Uterus (tissue), 4 donors: Measurements from ENCODE around the gene SCGB3A2. TPM values are rescaled to one million over a fixed set of nuclear protein-coding genes. Genes with fewer than 3 reads are reported as not detected.

ENCODE experiments used
- DNase-seq, 2 donors: peaks; one replicate each; pipeline ENCODE4 v3.0.0-alpha.2; 2019 to 2020
- H3K27ac ChIP-seq, 2 donors: fragments of 200-600 bp; sonication (generic); 1 replicate in 1 of 2; 2 replicates in 1 of 2; pipeline ENCODE4 v1.5.1; 2016 to 2018
- H3K27me3 ChIP-seq, 2 donors: fragments of 200-600 bp; sonication (generic); one replicate each; pipeline ENCODE4 v1.5.1; 2018 to 2019; ENCODE audit warnings: control low read depth in 1 of 2
- H3K36me3 ChIP-seq, 2 donors: fragments of 200-600 bp; sonication (generic); one replicate each; pipeline ENCODE4 v1.5.1; 2019; ENCODE audit warnings: control low read depth in 1 of 2
- H3K4me1 ChIP-seq, 2 donors: fragments of 200-600 bp; sonication (generic); one replicate each; pipeline ENCODE4 v1.5.1; 2018 to 2019; ENCODE audit warnings: control low read depth in 1 of 2
- H3K4me3 ChIP-seq, 2 donors: fragments of 200-600 bp; sonication (generic); 1 replicate in 1 of 2; 2 replicates in 1 of 2; pipeline ENCODE4 v1.5.1; 2018 to 2019; ENCODE audit warnings: mild to moderate bottlenecking in 1 of 2
- H3K9me3 ChIP-seq, 2 donors: fragments of 200-600 bp; sonication (generic); one replicate each; pipeline ENCODE4 v1.5.1; 2019; ENCODE audit warnings: control low read depth in 1 of 2
- POLR2A ChIP-seq, 2 donors: fragments of 450-650 bp; IDR thresholded peaks; one replicate each; pipeline ENCODE4 v1.6.1; 2016; ENCODE audit warnings: antibody characterized with exemption in 2 of 2, mild to moderate bottlenecking in 1 of 2, moderate library complexity in 1 of 2
- intact Hi-C: fragments of 100-400 bp; cut with DNase I; formaldehyde crosslinking; loops from one replicate; pipeline ENCODE4 v1.15.1; 2023; ENCODE audit warnings: low total_unique reads
- total RNA-seq, 4 donors: library from RNA; depleted of rRNA in 3 of 4; stranded (reverse); fragments of >200 nt in 3 of 4; gene quantifications; one replicate each; pipeline versions ENCODE4 v1.1.0 to v1.2.4, GENCODE V29; 2014 to 2023
- TF ChIP-seq, protein P1 (sequence below), 4 experiments: fragments of 200-600 bp in 2 of 4; fragments of 450-650 bp in 2 of 4; sonication (generic) in 2 of 4; IDR thresholded peaks; one replicate each; pipeline ENCODE4 v1.5.1; 2016 to 2019; ENCODE audit warnings: antibody characterized with exemption in 4 of 4, mild to moderate bottlenecking in 2 of 4, moderate library complexity in 1 of 4
- donor health status: DM: yes; HTN: yes; CAD: no.

Gene SCGB3A2
- total RNA-seq, 4 donors from 2014 or later = not detected

DNA sequence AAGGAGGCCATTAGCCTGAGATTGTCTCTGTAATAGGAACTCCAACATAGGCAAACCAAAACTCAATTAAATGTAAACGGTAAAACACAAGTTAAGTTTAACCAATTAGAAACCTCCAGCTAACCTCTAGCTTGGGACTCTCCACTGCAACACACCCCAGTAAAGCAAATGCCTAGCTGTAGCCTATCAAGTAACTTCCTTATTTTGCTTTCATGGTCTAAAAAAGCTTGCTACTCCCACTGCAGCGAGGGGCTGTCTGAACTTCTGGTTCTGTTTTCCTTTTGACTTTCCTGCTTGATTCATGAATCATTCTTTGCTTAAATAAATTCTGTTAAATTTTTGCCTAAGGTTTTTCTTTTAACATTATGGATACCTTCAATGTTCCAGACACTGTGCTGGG, 52.3 kb downstream of the SCGB3A2 start:
- no peak for DNase-seq
- no peak for TF ChIP-seq POLR2A (IDR thresholded peaks at IDR 0.05)
- TF ChIP-seq, protein P1, sequence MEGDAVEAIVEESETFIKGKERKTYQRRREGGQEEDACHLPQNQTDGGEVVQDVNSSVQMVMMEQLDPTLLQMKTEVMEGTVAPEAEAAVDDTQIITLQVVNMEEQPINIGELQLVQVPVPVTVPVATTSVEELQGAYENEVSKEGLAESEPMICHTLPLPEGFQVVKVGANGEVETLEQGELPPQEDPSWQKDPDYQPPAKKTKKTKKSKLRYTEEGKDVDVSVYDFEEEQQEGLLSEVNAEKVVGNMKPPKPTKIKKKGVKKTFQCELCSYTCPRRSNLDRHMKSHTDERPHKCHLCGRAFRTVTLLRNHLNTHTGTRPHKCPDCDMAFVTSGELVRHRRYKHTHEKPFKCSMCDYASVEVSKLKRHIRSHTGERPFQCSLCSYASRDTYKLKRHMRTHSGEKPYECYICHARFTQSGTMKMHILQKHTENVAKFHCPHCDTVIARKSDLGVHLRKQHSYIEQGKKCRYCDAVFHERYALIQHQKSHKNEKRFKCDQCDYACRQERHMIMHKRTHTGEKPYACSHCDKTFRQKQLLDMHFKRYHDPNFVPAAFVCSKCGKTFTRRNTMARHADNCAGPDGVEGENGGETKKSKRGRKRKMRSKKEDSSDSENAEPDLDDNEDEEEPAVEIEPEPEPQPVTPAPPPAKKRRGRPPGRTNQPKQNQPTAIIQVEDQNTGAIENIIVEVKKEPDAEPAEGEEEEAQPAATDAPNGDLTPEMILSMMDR (IDR thresholded peaks at IDR 0.05) = no peak
- no peak overlapping the region for H3K27ac ChIP-seq
- intact Hi-C loops = no loop called here
- H3K4me1 ChIP-seq = no peaks in the 10 kb centered on the region
- no peak overlapping the region for H3K4me3 ChIP-seq
- H3K9me3 ChIP-seq = no peaks in the 10 kb centered on the region
- no peaks in the 10 kb centered on the region for H3K27me3 ChIP-seq
- no peaks in the 10 kb centered on the region for H3K36me3 ChIP-seq

Other genes starting within 250 kb of the SCGB3A2 start
- 1 to 10 TPM in 3 of 4 donors, under 1 TPM in 1; 0.29 to 9.3 (median 5.0) TPM for gene JAKMIP2, start 96.0 kb upstream of the SCGB3A2 start, total RNA-seq
- gene SPINK1, start 47.0 kb upstream of the SCGB3A2 start, total RNA-seq = not detected
- not detected for gene C5orf46, start 27.8 kb downstream of the SCGB3A2 start, total RNA-seq
- gene SPINK5, start 185.3 kb downstream of the SCGB3A2 start, total RNA-seq = 1 to 10 TPM in 1 of 4 donors, under 1 TPM in 1, not detected in 2; 0.73 to 4.6 TPM